ENCODE results near the gene ATXN1. TPM values are rescaled to one million over a fixed set of nuclear protein-coding genes. Genes with fewer than 3 reads are reported as not detected.

ATXN1 gene
- total RNA-seq, 1 experiment from 2014 or later: 5.6 TPM

DNA sequence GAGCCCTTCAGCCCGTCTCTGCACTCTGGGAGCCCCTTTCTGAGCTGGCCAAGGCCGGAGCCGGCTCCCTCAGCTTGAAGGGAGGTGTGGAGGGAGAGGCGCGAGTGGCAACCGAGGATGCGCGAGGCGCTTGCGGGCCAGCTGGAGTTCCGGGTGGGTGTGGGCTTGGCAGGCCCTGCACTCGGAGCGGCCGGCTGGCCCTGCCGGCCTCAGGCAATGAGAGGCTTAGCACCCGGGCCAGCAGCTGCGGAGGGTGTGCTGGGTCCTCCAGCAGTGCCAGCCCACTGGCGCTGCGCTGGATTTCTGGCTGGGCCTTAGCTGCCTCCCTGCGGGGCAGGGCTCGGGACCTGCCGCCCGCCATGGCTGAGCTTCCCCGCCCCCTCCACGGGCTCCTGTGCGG lies 473.1 kb downstream of the ATXN1 start:
- no peak overlapping the region for H3K4me3 Mint-ChIP-seq
- H3K18ac ChIP-seq (ENCODE audit: insufficient read length, low read depth, low read length): no peak overlapping the region
- H2BK15ac ChIP-seq (ENCODE audit: low read depth, low read length): no peak overlapping the region
- H3K4me1 Mint-ChIP-seq: peaks cover 10 to 19% of the 10 kb centered on the region in 2 experiments
- no peak overlapping the region for H2BK20ac ChIP-seq (ENCODE audit: low read depth, low read length, poor library complexity, severe bottlenecking)
- no peak overlapping the region for H3K4me2 ChIP-seq (ENCODE audit: insufficient read depth, insufficient read length, low read length)
- H4K5ac ChIP-seq (ENCODE audit: insufficient read length, low read depth, low read length): no peak overlapping the region
- H4K91ac ChIP-seq (ENCODE audit: insufficient read length, low read depth, low read length): no peak overlapping the region
- H3K36me3 Mint-ChIP-seq (ENCODE audit: insufficient read depth in 1 of 3, low read depth in 3 of 3): no peaks in the 10 kb centered on the region
- DNase-seq: no peak
- H3K4me1 ChIP-seq (ENCODE audit: insufficient read depth, low read length): no peaks in the 10 kb centered on the region
- H3K27me3 Mint-ChIP-seq (ENCODE audit: low read depth): peaks cover 2% of the 10 kb centered on the region; the same call in 1 of the 2 replicates
- WGBS (ENCODE audit: extremely low coverage, insufficient read length, low lambda C conversion rate): no CpG with 5 or more reads among the region's 26 CpGs
- no peak overlapping the region for H3K27ac ChIP-seq (ENCODE audit: insufficient read length, low read depth, low read length)
- H3T11ph ChIP-seq (ENCODE audit: low read length): no peak overlapping the region
- H3K9me3 ChIP-seq (ENCODE audit: control insufficient read depth, low read depth, low read length): no peaks in the 10 kb centered on the region
- no peak overlapping the region for H2AFZ ChIP-seq (ENCODE audit: low read length)
- H2BK12ac ChIP-seq (ENCODE audit: insufficient read length, low read depth, low read length): no peak overlapping the region
- TF ChIP-seq, protein P1, sequence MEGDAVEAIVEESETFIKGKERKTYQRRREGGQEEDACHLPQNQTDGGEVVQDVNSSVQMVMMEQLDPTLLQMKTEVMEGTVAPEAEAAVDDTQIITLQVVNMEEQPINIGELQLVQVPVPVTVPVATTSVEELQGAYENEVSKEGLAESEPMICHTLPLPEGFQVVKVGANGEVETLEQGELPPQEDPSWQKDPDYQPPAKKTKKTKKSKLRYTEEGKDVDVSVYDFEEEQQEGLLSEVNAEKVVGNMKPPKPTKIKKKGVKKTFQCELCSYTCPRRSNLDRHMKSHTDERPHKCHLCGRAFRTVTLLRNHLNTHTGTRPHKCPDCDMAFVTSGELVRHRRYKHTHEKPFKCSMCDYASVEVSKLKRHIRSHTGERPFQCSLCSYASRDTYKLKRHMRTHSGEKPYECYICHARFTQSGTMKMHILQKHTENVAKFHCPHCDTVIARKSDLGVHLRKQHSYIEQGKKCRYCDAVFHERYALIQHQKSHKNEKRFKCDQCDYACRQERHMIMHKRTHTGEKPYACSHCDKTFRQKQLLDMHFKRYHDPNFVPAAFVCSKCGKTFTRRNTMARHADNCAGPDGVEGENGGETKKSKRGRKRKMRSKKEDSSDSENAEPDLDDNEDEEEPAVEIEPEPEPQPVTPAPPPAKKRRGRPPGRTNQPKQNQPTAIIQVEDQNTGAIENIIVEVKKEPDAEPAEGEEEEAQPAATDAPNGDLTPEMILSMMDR (conservative IDR thresholded peaks at IDR 0.05): no peak
- H3K27me3 ChIP-seq (ENCODE audit: insufficient read depth, low read length): no peaks in the 10 kb centered on the region
- H4K20me1 ChIP-seq (ENCODE audit: control insufficient read depth, insufficient read depth, insufficient read length): no peaks in the 10 kb centered on the region
- H3K23me2 ChIP-seq (ENCODE audit: insufficient read length, low read depth, low read length, poor library complexity, severe bottlenecking): no peaks in the 10 kb centered on the region
- H2AK5ac ChIP-seq (ENCODE audit: insufficient read length, low read length): no peak overlapping the region
- H2BK5ac ChIP-seq (ENCODE audit: insufficient read length, low read length): no peak overlapping the region
- no peak overlapping the region for H3K23ac ChIP-seq (ENCODE audit: insufficient read length, low read depth, low read length)
- H4K8ac ChIP-seq (replicated peaks; ENCODE audit: insufficient read length, low read depth, low read length): no peak overlapping the region
- H3K56ac ChIP-seq (ENCODE audit: insufficient read length, low read depth, low read length): no peak overlapping the region
- H3K27ac Mint-ChIP-seq: no peak overlapping the region
- H3K79me2 ChIP-seq (ENCODE audit: insufficient read depth, low read length): no peaks in the 10 kb centered on the region
- no peak overlapping the region for H3K14ac ChIP-seq (ENCODE audit: insufficient read depth, low read length)
- H2BK120ac ChIP-seq (ENCODE audit: low read depth, low read length, poor library complexity, severe bottlenecking): no peak overlapping the region
- H3K4ac ChIP-seq (ENCODE audit: low read depth, low read length): no peak overlapping the region
- H3K9ac ChIP-seq (ENCODE audit: extremely low read depth, insufficient read length, low read length): no peak overlapping the region
- H3K9me3 Mint-ChIP-seq: no peaks in the 10 kb centered on the region; a peak in 1 of 5 replicates
- no peaks in the 10 kb centered on the region for H3K79me1 ChIP-seq (ENCODE audit: insufficient read depth, low read depth, low read length, poor library complexity, severe bottlenecking)
